OCI-LY3 (cell line): Measurements from ENCODE around the gene CCDC106.

Experiments used
- H2AFZ ChIP-seq: fragments of 200-600, 300-600 bp; shearing (Covaris generic); 2 replicates; pipeline ENCODE4 v1.6.0; 2014; ENCODE audit warnings: antibody characterized with exemption, low read depth, low read length
- H3K27ac ChIP-seq: fragments of 200-600, 300-600 bp; sonication (generic); 2 replicates; pipeline ENCODE4 v1.5.1; 2014; ENCODE audit warnings: mild to moderate bottlenecking, low read length, moderate library complexity, mixed read lengths
- H3K27me3 ChIP-seq: fragments of 200-600, 300-600 bp; sonication (generic); 2 replicates; pipeline ENCODE4 v1.6.1; 2014; ENCODE audit warnings: low read depth, low read length, mixed read lengths
- H3K36me3 ChIP-seq: fragments of 200-600, 300-600 bp; sonication (generic); replicated peaks from 2 replicates; pipeline ENCODE3; 2014; ENCODE audit warnings: low read depth, low read length, mixed read lengths
- H3K4me1 ChIP-seq: fragments of 300-600, 200-600 bp; sonication (generic); 2 replicates; pipeline ENCODE4 v1.6.1; 2014; ENCODE audit warnings: low read length, mixed read lengths
- H3K4me2 ChIP-seq: fragments of 200-600, 300-600 bp; sonication (generic); 2 replicates; pipeline ENCODE4 v1.6.1; 2014; ENCODE audit warnings: low read length, mixed read lengths
- H3K4me3 ChIP-seq: fragments of 300-600, 200-600 bp; sonication (generic); 2 replicates; pipeline ENCODE4 v1.5.1; 2014; ENCODE audit warnings: antibody characterized with exemption, mild to moderate bottlenecking, low read length, moderate library complexity
- H3K79me2 ChIP-seq: fragments of 300-600, 200-600 bp; shearing (Covaris generic); 2 replicates; pipeline ENCODE4 v1.6.1; 2014; ENCODE audit warnings: mild to moderate bottlenecking, low read length, mixed read lengths
- H3K9ac ChIP-seq: fragments of 300-600, 200-600 bp; shearing (Covaris generic); 2 replicates; pipeline ENCODE4 v1.6.0; 2014; ENCODE audit warnings: mild to moderate bottlenecking, low read length, moderate library complexity
- H3K9me3 ChIP-seq: fragments of 200-600, 300-600 bp; shearing (Covaris generic); 2 replicates; pipeline ENCODE4 v1.6.1; 2014; ENCODE audit warnings: low read length, mixed read lengths; ENCODE audit not compliant: insufficient read depth
- H4K20me1 ChIP-seq: fragments of 200-600, 300-600 bp; sonication (generic); 2 replicates; pipeline ENCODE4 v1.6.1; 2016; ENCODE audit warnings: low read length, mixed read lengths; ENCODE audit not compliant: insufficient read depth
- CTCF ChIP-seq: fragments of 200-600, 300-600 bp; sonication (generic); IDR thresholded peaks from 2 replicates; pipeline ENCODE4 v1.5.1; 2014; ENCODE audit warnings: antibody characterized with exemption, low read length, low read depth
- EZH2phosphoT487 ChIP-seq: fragments of 200-600 bp; shearing (Covaris generic); IDR thresholded peaks from 2 replicates; pipeline ENCODE4 v1.6.1; 2018; ENCODE audit warnings: antibody characterized with exemption, mixed run types, low read depth

CCDC106 gene

GRCh38 chr19:55619286-55619685 is 28.7 kb upstream of the CCDC106 start:
- H3K4me2 ChIP-seq: no peak overlapping the region
- H4K20me1 ChIP-seq: 0 out of 2 replicates have a peak, but pooled peaks cover 3% of the 10 kb centered on the region
- H3K4me1 ChIP-seq: peaks cover 5% of the 10 kb centered on the region; the same call in 1 of the 2 replicates
- no peak overlapping the region for H3K27ac ChIP-seq
- no peak overlapping the region for H3K9ac ChIP-seq
- no peaks in the 10 kb centered on the region; the same call in 1 of the 2 replicates for H3K79me2 ChIP-seq
- H3K9me3 ChIP-seq: no peaks in the 10 kb centered on the region
- no peak overlapping the region for H2AFZ ChIP-seq
- no peaks in the 10 kb centered on the region for H3K27me3 ChIP-seq
- TF ChIP-seq EZH2phosphoT487 (no peak), CTCF (no peak)
- peaks cover 37% of the 10 kb centered on the region for H3K36me3 ChIP-seq
- no peak overlapping the region for H3K4me3 ChIP-seq

- H3K4me1 ChIP-seq: peaks cover 10% of the 10 kb centered on the region
- no peak overlapping the region for H2AFZ ChIP-seq
- no peaks in the 10 kb centered on the region for H3K27me3 ChIP-seq
- H4K20me1 ChIP-seq: 0 out of 2 replicates have a peak, but pooled peaks cover 3% of the 10 kb centered on the region
- H3K9ac ChIP-seq: no peak overlapping the region
- peaks cover 28% of the 10 kb centered on the region for H3K36me3 ChIP-seq
- H3K9me3 ChIP-seq: no peaks in the 10 kb centered on the region
- no peaks in the 10 kb centered on the region; the same call in 1 of the 2 replicates for H3K79me2 ChIP-seq
- TF ChIP-seq EZH2phosphoT487 (no peak), CTCF (no peak)
- H3K27ac ChIP-seq: no peak overlapping the region
- no peak overlapping the region for H3K4me2 ChIP-seq
- H3K4me3 ChIP-seq: no peak overlapping the region
Observed at GRCh38 chr19:55620410-55621204, 27.4 kb upstream of the CCDC106 start.

GRCh38 chr19:55621205-55621672 is 26.8 kb upstream of the CCDC106 start:
- Histone ChIP-seq H3K27me3 (no peaks in the 10 kb centered on the region), H3K27ac (no peak overlapping the region), H4K20me1 (0 out of 2 replicates have a peak, but pooled peaks cover 3% of the 10 kb centered on the region), H3K9me3 (no peaks in the 10 kb centered on the region), H3K79me2 (no peaks in the 10 kb centered on the region), H3K4me1 (peaks cover 14% of the 10 kb centered on the region), H2AFZ (no peak overlapping the region), H3K4me2 (no peak overlapping the region), H3K4me3 (no peak overlapping the region), H3K36me3 (peaks cover 22% of the 10 kb centered on the region), H3K9ac (no peak overlapping the region)
- TF ChIP-seq CTCF (no peak), EZH2phosphoT487 (no peak)

GRCh38 chr19:55621673-55622231 is 26.3 kb upstream of the CCDC106 start:
- peaks cover 19% of the 10 kb centered on the region for H3K4me1 ChIP-seq
- no peaks in the 10 kb centered on the region for H3K9me3 ChIP-seq
- no peaks in the 10 kb centered on the region for H3K79me2 ChIP-seq
- H3K27ac ChIP-seq: no peak overlapping the region
- no peak overlapping the region for H3K4me2 ChIP-seq
- 0 out of 2 replicates have a peak, but pooled peaks cover 3% of the 10 kb centered on the region for H4K20me1 ChIP-seq
- no peak overlapping the region for H3K9ac ChIP-seq
- no peak overlapping the region for H2AFZ ChIP-seq
- H3K27me3 ChIP-seq: no peaks in the 10 kb centered on the region
- peaks cover 18% of the 10 kb centered on the region for H3K36me3 ChIP-seq
- no peak for TF ChIP-seq EZH2phosphoT487
- H3K4me3 ChIP-seq: no peak overlapping the region
